DND-41 (cell line): ENCODE data around the gene CDK9.

Experiments
- CTCF ChIP-seq: IDR thresholded peaks from 2 replicates; pipeline ENCODE4 v1.5.1; 2012; ENCODE audit warnings: borderline replicate concordance, low read length, moderate library complexity, mild to moderate bottlenecking; ENCODE audit not compliant: poor library complexity, severe bottlenecking; ENCODE audit errors: extremely low read depth
- EZH2 ChIP-seq: IDR thresholded peaks from 3 replicates; pipeline ENCODE4 v1.6.1; 2012; ENCODE audit warnings: borderline replicate concordance, low read depth, mild to moderate bottlenecking, moderate library complexity, low read length, inconsistent platforms; ENCODE audit not compliant: severe bottlenecking

GRCh38 chr9:127742435-127743088 lies 43.3 kb upstream of the CDK9 start:
- no peak for TF ChIP-seq CTCF
- no peak for TF ChIP-seq EZH2
